HEK293 (cell line): Measurements from ENCODE around the gene LBX2.

Experiments used
- CTCF ChIA-PET: fragments of 350-600 bp; formaldehyde crosslinking; extraction: SDS; loops from one replicate; lab custom pipeline; 2021; ENCODE audit warnings: antibody characterized with exemption; lab: Yijun Ruan, JAX
- POLR2A ChIA-PET: fragments of 300-600 bp; formaldehyde crosslinking; extraction: SDS; loops from one replicate; lab custom pipeline; 2020; ENCODE audit warnings: antibody characterized with exemption, inconsistent platforms; lab: Yijun Ruan, JAX
- H3K27ac ChIP-seq: fragments of 200-500 bp; sonication (Bioruptor generic); 2 replicates; pipeline ENCODE4 v1.5.1; 2014; ENCODE audit warnings: low read depth, low read length, control low read depth, inconsistent platforms; ENCODE audit errors: extremely low read depth
- H3K36me3 ChIP-seq, 2 experiments: fragments of 200-500 bp in 1 of 2; sonication (Bioruptor generic) in 1 of 2; 1 replicate in 1 of 2; 2 replicates in 1 of 2; pipeline ENCODE4 v1.5.1; 2014 to 2017; ENCODE audit warnings: inconsistent platforms in 2 of 2, low read length in 2 of 2; ENCODE audit not compliant: control insufficient read depth in 2 of 2, insufficient read depth in 1 of 2
- H3K4me1 ChIP-seq: fragments of 200-500 bp; sonication (Bioruptor generic); 2 replicates; pipeline ENCODE4 v1.5.1; 2014; ENCODE audit warnings: mild to moderate bottlenecking, low read length, inconsistent platforms; ENCODE audit not compliant: control insufficient read depth, insufficient read depth
- H3K4me3 ChIP-seq: 2 replicates; pipeline ENCODE4 v1.5.1; 2011; ENCODE audit warnings: low read depth, mild to moderate bottlenecking, control low read depth, low read length, moderate library complexity
- H3K9me3 ChIP-seq: fragments of 200-500 bp; sonication (Bioruptor generic); 2 replicates; pipeline ENCODE4 v1.5.1; 2014; ENCODE audit warnings: low read depth, low read length, inconsistent platforms; ENCODE audit not compliant: control insufficient read depth, insufficient read depth
- BCL11A ChIP-seq: fragments of 450-650 bp; formaldehyde crosslinking; IDR thresholded peaks from 2 replicates; pipeline ENCODE4 v1.5.1; 2016; ENCODE audit warnings: low read depth, missing biosample characterization, missing genetic modification characterization
- BCL11B ChIP-seq: fragments of 450-650 bp; formaldehyde crosslinking; IDR thresholded peaks from 2 replicates; pipeline ENCODE4 v1.5.1; 2016; ENCODE audit warnings: low read depth, missing biosample characterization, missing genetic modification characterization
- ELK4 ChIP-seq: IDR thresholded peaks from 2 replicates; pipeline ENCODE4 v1.6.1; 2011; ENCODE audit warnings: mild to moderate bottlenecking, low read depth, low read length, borderline replicate concordance
- GLIS1 ChIP-seq: fragments of 450-650 bp; formaldehyde crosslinking; IDR thresholded peaks from 2 replicates; pipeline ENCODE4 v1.5.1; 2016; ENCODE audit warnings: missing biosample characterization, missing genetic modification characterization
- HOXD13 ChIP-seq: sonication (generic); formaldehyde crosslinking; IDR thresholded peaks from 2 replicates; pipeline ENCODE4 v1.8.0; 2022; ENCODE audit warnings: missing genetic modification reagents, borderline replicate concordance
- KLF1 ChIP-seq: fragments of 450-650 bp; formaldehyde crosslinking; IDR thresholded peaks from 2 replicates; pipeline ENCODE4 v1.5.1; 2016; ENCODE audit warnings: missing biosample characterization, missing genetic modification characterization
- KLF10 ChIP-seq: fragments of 450-650 bp; IDR thresholded peaks from 2 replicates; pipeline ENCODE4 v1.5.1; 2018; ENCODE audit warnings: missing biosample characterization, mild to moderate bottlenecking, missing genetic modification characterization
- KLF16 ChIP-seq: fragments of 450-650 bp; formaldehyde crosslinking; IDR thresholded peaks from 2 replicates; pipeline ENCODE4 v1.5.1; 2017; ENCODE audit warnings: missing biosample characterization, missing genetic modification characterization
- PBX3 ChIP-seq: sonication (generic); formaldehyde crosslinking; IDR thresholded peaks from 2 replicates; pipeline ENCODE4 v1.8.1; 2022; ENCODE audit warnings: mild to moderate bottlenecking, moderate library complexity, missing genetic modification reagents
- RBAK ChIP-seq: fragments of 450-650 bp; formaldehyde crosslinking; IDR thresholded peaks from 2 replicates; pipeline ENCODE4 v1.5.1; 2016; ENCODE audit warnings: missing biosample characterization, missing genetic modification characterization
- REST ChIP-seq: fragments of 450-650 bp; formaldehyde crosslinking; IDR thresholded peaks from 2 replicates; pipeline ENCODE4 v1.5.1; 2016; ENCODE audit warnings: missing biosample characterization, missing genetic modification characterization
- SP3 ChIP-seq: fragments of 450-650 bp; formaldehyde crosslinking; IDR thresholded peaks from 2 replicates; pipeline ENCODE4 v1.5.1; 2016; ENCODE audit warnings: missing biosample characterization, missing genetic modification characterization
- TCF7L2 ChIP-seq: IDR thresholded peaks from 2 replicates; pipeline ENCODE4 v1.6.1; 2011; ENCODE audit warnings: low read depth, mild to moderate bottlenecking, inconsistent platforms, low read length, moderate library complexity, borderline replicate concordance
- YY1 ChIP-seq: fragments of 450-650 bp; formaldehyde crosslinking; IDR thresholded peaks from 2 replicates; pipeline ENCODE4 v1.5.1; 2018; ENCODE audit warnings: missing biosample characterization, missing genetic modification characterization
- ZBTB49 ChIP-seq: fragments of 450-650 bp; formaldehyde crosslinking; IDR thresholded peaks from 2 replicates; pipeline ENCODE4 v1.5.1; 2016; ENCODE audit warnings: missing biosample characterization, missing genetic modification characterization, low read depth
- ZFP3 ChIP-seq: fragments of 450-650 bp; formaldehyde crosslinking; IDR thresholded peaks from 2 replicates; pipeline ENCODE4 v1.5.1; 2016; ENCODE audit warnings: low read depth, missing biosample characterization, missing genetic modification characterization
- ZNF202 ChIP-seq: fragments of 450-650 bp; formaldehyde crosslinking; IDR thresholded peaks from 2 replicates; pipeline ENCODE4 v1.5.1; 2016; ENCODE audit warnings: missing biosample characterization, missing genetic modification characterization, borderline replicate concordance
- ZNF239 ChIP-seq: fragments of 450-650 bp; formaldehyde crosslinking; IDR thresholded peaks from 2 replicates; pipeline ENCODE4 v1.5.1; 2016; ENCODE audit warnings: missing biosample characterization, missing genetic modification characterization
- ZNF266 ChIP-seq: fragments of 450-650 bp; formaldehyde crosslinking; IDR thresholded peaks from 2 replicates; pipeline ENCODE4 v1.5.1; 2016; ENCODE audit warnings: missing biosample characterization, missing genetic modification characterization, low read depth
- ZNF292 ChIP-seq: fragments of 450-650 bp; formaldehyde crosslinking; IDR thresholded peaks from 2 replicates; pipeline ENCODE4 v1.5.1; 2016; ENCODE audit warnings: low read depth, missing biosample characterization, missing genetic modification characterization, borderline replicate concordance
- ZNF311 ChIP-seq: fragments of 450-650 bp; formaldehyde crosslinking; IDR thresholded peaks from 2 replicates; pipeline ENCODE4 v1.5.1; 2017; ENCODE audit warnings: missing biosample characterization, missing genetic modification characterization, borderline replicate concordance
- ZNF391 ChIP-seq: fragments of 450-650 bp; formaldehyde crosslinking; IDR thresholded peaks from 2 replicates; pipeline ENCODE4 v1.5.1; 2016; ENCODE audit warnings: low read depth, missing biosample characterization, missing genetic modification characterization, borderline replicate concordance
- ZNF555 ChIP-seq: fragments of 450-650 bp; formaldehyde crosslinking; conservative IDR thresholded peaks from 2 replicates; pipeline ENCODE4 v1.5.1; 2017; ENCODE audit warnings: missing biosample characterization, mild to moderate bottlenecking, missing genetic modification characterization, inconsistent platforms
- ZNF626 ChIP-seq: fragments of 450-650 bp; sonication (Bioruptor Pico); formaldehyde crosslinking; IDR thresholded peaks from 2 replicates; pipeline ENCODE4 v1.5.1; 2018; ENCODE audit warnings: missing biosample characterization, missing genetic modification characterization, inconsistent platforms
- ZNF701 ChIP-seq: fragments of 450-650 bp; formaldehyde crosslinking; IDR thresholded peaks from 2 replicates; pipeline ENCODE4 v1.5.1; 2016; ENCODE audit warnings: missing biosample characterization, missing genetic modification characterization
- ZXDB ChIP-seq: fragments of 450-650 bp; formaldehyde crosslinking; IDR thresholded peaks from 2 replicates; pipeline ENCODE4 v1.5.1; 2016; ENCODE audit warnings: missing biosample characterization, missing genetic modification characterization

The LBX2 gene

GRCh38 chr2:74500578-74500946 lies 1.2 kb upstream of the LBX2 start:
- no peak for TF ChIP-seq KLF10 (tag by site-specific recombination)
- no peak for TF ChIP-seq ZNF202 (tag by site-specific recombination)
- no peak for TF ChIP-seq ZNF626 (tag by site-specific recombination)
- TF ChIP-seq KLF1 = no peak
- TF ChIP-seq KLF16 (tag by site-specific recombination) = no peak
- TF ChIP-seq ZNF292 (tag by site-specific recombination) = no peak
- TF ChIP-seq TCF7L2 = no peak
- TF ChIP-seq ZNF311 (tag by site-specific recombination) = no peak
- no peak for TF ChIP-seq REST (tag by site-specific recombination)
- no peak for TF ChIP-seq SP3 (tag by site-specific recombination)
- TF ChIP-seq RBAK = no peak
- no peak for TF ChIP-seq ZXDB (tag by site-specific recombination)
- TF ChIP-seq ZFP3 (tag by site-specific recombination) = no peak
- no peak for TF ChIP-seq ZNF266
- TF ChIP-seq ZNF701 (tag by site-specific recombination) = no peak
- no peak for TF ChIP-seq BCL11A (tag by site-specific recombination)
- no peak for TF ChIP-seq HOXD13 (CRISPR knock-in tag)
- no peak for TF ChIP-seq ZNF391
- no peak overlapping the region for H3K27ac ChIP-seq
- ChIA-PET CTCF (interaction anchor here (0.7 to 1.0 kb wide), 4 partner anchors 18 to 140 kb away, joined by 3 to 4 read pairs (median 4); partner anchors contain the start of genes CCDC142 and TTC31), POLR2A (interaction anchor here (1.2 to 1.6 kb wide), 2 partner anchors 10 to 18 kb away, joined by 3 to 7 read pairs; partner anchors contain the start of genes CCDC142 and TTC31)
- peaks cover under 1 to 15% of the 10 kb centered on the region in 2 experiments; a peak in 2 of 3 replicates for H3K36me3 ChIP-seq
- H3K4me1 ChIP-seq = no peaks in the 10 kb centered on the region
- no peaks in the 10 kb centered on the region for H3K9me3 ChIP-seq
- H3K4me3 ChIP-seq = no peak overlapping the region

- no peak overlapping the region for H3K4me3 ChIP-seq
- peaks cover 0 to 10% of the 10 kb centered on the region in 2 experiments; a peak in 2 of 3 replicates for H3K36me3 ChIP-seq
- no peaks in the 10 kb centered on the region for H3K9me3 ChIP-seq
- H3K4me1 ChIP-seq = no peaks in the 10 kb centered on the region
- ChIA-PET POLR2A (interaction anchor here (1.2 kb wide), 1 partner anchor 10 kb away, joined by 3 read pairs; no protein-coding TSS in a partner anchor), CTCF (interaction anchor here (0.7 to 1.0 kb wide), 4 partner anchors 17 to 141 kb away, joined by 3 to 4 read pairs (median 4); partner anchors contain the start of genes CCDC142 and TTC31)
- H3K27ac ChIP-seq = no peak overlapping the region
- TF ChIP-seq GLIS1 (tag by site-specific recombination) (no peak), ZNF555 (tag by site-specific recombination) (no peak), PBX3 (CRISPR knock-in tag) (no peak), ELK4 (no peak), ZNF239 (tag by site-specific recombination) (no peak), BCL11B (tag by site-specific recombination) (no peak), ZBTB49 (tag by site-specific recombination) (no peak), YY1 (tag by site-specific recombination) (no peak)
Observed at GRCh38 chr2:74499940-74500577, 656 bp upstream of the LBX2 start.
